ENCODE measurements around the gene ZNF446. TPM values are rescaled to one million over a fixed set of nuclear protein-coding genes. Genes with fewer than 3 reads are reported as not detected.

ZNF446 gene
- total and polyA plus RNA-seq, 9 of the 15 experiments (the other 6 are each of a cell fraction or from before 2014, with no cell fraction given): 0.07 to 4.8 (median 1.2) TPM

DNA sequence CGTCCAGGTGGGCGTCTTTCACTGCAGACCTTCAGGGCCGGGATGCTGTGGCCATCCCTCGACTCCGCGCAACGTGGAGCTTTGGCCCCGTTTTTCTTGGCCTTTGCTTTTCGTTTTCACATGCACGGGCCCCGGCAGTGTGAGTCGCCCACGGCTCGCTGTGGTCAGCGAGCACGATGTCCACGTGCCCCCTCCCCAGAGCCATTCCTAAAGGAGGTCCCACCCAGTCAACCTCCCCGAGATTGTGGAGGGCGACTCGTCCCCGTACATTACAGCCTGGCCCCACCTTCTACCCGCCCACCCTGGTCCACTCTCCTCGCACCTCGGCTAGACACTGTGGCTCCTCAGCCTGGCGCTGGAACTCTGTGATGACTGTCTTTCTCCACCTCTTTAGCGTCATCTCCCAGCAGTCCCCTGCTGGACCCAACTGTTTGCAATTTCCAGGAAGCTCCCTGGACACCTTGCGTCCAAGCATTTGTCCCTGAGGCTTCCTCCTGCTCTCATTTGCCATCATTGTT lies 405 bp downstream of the ZNF446 start (continued):
- TF ChIP-seq, protein P1, sequence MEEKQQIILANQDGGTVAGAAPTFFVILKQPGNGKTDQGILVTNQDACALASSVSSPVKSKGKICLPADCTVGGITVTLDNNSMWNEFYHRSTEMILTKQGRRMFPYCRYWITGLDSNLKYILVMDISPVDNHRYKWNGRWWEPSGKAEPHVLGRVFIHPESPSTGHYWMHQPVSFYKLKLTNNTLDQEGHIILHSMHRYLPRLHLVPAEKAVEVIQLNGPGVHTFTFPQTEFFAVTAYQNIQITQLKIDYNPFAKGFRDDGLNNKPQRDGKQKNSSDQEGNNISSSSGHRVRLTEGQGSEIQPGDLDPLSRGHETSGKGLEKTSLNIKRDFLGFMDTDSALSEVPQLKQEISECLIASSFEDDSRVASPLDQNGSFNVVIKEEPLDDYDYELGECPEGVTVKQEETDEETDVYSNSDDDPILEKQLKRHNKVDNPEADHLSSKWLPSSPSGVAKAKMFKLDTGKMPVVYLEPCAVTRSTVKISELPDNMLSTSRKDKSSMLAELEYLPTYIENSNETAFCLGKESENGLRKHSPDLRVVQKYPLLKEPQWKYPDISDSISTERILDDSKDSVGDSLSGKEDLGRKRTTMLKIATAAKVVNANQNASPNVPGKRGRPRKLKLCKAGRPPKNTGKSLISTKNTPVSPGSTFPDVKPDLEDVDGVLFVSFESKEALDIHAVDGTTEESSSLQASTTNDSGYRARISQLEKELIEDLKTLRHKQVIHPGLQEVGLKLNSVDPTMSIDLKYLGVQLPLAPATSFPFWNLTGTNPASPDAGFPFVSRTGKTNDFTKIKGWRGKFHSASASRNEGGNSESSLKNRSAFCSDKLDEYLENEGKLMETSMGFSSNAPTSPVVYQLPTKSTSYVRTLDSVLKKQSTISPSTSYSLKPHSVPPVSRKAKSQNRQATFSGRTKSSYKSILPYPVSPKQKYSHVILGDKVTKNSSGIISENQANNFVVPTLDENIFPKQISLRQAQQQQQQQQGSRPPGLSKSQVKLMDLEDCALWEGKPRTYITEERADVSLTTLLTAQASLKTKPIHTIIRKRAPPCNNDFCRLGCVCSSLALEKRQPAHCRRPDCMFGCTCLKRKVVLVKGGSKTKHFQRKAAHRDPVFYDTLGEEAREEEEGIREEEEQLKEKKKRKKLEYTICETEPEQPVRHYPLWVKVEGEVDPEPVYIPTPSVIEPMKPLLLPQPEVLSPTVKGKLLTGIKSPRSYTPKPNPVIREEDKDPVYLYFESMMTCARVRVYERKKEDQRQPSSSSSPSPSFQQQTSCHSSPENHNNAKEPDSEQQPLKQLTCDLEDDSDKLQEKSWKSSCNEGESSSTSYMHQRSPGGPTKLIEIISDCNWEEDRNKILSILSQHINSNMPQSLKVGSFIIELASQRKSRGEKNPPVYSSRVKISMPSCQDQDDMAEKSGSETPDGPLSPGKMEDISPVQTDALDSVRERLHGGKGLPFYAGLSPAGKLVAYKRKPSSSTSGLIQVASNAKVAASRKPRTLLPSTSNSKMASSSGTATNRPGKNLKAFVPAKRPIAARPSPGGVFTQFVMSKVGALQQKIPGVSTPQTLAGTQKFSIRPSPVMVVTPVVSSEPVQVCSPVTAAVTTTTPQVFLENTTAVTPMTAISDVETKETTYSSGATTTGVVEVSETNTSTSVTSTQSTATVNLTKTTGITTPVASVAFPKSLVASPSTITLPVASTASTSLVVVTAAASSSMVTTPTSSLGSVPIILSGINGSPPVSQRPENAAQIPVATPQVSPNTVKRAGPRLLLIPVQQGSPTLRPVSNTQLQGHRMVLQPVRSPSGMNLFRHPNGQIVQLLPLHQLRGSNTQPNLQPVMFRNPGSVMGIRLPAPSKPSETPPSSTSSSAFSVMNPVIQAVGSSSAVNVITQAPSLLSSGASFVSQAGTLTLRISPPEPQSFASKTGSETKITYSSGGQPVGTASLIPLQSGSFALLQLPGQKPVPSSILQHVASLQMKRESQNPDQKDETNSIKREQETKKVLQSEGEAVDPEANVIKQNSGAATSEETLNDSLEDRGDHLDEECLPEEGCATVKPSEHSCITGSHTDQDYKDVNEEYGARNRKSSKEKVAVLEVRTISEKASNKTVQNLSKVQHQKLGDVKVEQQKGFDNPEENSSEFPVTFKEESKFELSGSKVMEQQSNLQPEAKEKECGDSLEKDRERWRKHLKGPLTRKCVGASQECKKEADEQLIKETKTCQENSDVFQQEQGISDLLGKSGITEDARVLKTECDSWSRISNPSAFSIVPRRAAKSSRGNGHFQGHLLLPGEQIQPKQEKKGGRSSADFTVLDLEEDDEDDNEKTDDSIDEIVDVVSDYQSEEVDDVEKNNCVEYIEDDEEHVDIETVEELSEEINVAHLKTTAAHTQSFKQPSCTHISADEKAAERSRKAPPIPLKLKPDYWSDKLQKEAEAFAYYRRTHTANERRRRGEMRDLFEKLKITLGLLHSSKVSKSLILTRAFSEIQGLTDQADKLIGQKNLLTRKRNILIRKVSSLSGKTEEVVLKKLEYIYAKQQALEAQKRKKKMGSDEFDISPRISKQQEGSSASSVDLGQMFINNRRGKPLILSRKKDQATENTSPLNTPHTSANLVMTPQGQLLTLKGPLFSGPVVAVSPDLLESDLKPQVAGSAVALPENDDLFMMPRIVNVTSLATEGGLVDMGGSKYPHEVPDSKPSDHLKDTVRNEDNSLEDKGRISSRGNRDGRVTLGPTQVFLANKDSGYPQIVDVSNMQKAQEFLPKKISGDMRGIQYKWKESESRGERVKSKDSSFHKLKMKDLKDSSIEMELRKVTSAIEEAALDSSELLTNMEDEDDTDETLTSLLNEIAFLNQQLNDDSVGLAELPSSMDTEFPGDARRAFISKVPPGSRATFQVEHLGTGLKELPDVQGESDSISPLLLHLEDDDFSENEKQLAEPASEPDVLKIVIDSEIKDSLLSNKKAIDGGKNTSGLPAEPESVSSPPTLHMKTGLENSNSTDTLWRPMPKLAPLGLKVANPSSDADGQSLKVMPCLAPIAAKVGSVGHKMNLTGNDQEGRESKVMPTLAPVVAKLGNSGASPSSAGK (IDR thresholded peaks at IDR 0.05): peak; percentile 83
- TF ChIP-seq ZNF431 (CRISPR knock-in tag; IDR thresholded peaks at IDR 0.05) (0 out of 2 replicates have a peak, but pooled peaks have one; percentile 13), NR2F6 (CRISPR knock-in tag; IDR thresholded peaks at IDR 0.05) (0 out of 2 replicates have a peak, but pooled peaks have one; percentile 20), U2AF2 (optimal IDR thresholded peaks at IDR 0.05; ENCODE audit: low read depth, low read length) (no peak), STAT5B (CRISPR knock-in tag; IDR thresholded peaks at IDR 0.05) (no peak), SP1 (CRISPR knock-in tag; IDR thresholded peaks at IDR 0.05) (no peak), EP300 (IDR thresholded peaks at IDR 0.05; ENCODE audit: low read length) (no peak), KAT8 (IDR thresholded peaks at IDR 0.05; ENCODE audit: low read depth) (no peak), NFRKB (IDR thresholded peaks at IDR 0.05; ENCODE audit: low read depth) (0 out of 2 replicates have a peak, but pooled peaks have one; percentile 29), HNRNPUL1 (IDR thresholded peaks at IDR 0.05; ENCODE audit: low read length) (no peak)
- TF ChIP-seq, protein P2, sequence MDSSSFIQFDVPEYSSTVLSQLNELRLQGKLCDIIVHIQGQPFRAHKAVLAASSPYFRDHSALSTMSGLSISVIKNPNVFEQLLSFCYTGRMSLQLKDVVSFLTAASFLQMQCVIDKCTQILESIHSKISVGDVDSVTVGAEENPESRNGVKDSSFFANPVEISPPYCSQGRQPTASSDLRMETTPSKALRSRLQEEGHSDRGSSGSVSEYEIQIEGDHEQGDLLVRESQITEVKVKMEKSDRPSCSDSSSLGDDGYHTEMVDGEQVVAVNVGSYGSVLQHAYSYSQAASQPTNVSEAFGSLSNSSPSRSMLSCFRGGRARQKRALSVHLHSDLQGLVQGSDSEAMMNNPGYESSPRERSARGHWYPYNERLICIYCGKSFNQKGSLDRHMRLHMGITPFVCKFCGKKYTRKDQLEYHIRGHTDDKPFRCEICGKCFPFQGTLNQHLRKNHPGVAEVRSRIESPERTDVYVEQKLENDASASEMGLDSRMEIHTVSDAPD (CRISPR knock-in tag; IDR thresholded peaks at IDR 0.05): no peak
- TF ChIP-seq, protein P3, sequence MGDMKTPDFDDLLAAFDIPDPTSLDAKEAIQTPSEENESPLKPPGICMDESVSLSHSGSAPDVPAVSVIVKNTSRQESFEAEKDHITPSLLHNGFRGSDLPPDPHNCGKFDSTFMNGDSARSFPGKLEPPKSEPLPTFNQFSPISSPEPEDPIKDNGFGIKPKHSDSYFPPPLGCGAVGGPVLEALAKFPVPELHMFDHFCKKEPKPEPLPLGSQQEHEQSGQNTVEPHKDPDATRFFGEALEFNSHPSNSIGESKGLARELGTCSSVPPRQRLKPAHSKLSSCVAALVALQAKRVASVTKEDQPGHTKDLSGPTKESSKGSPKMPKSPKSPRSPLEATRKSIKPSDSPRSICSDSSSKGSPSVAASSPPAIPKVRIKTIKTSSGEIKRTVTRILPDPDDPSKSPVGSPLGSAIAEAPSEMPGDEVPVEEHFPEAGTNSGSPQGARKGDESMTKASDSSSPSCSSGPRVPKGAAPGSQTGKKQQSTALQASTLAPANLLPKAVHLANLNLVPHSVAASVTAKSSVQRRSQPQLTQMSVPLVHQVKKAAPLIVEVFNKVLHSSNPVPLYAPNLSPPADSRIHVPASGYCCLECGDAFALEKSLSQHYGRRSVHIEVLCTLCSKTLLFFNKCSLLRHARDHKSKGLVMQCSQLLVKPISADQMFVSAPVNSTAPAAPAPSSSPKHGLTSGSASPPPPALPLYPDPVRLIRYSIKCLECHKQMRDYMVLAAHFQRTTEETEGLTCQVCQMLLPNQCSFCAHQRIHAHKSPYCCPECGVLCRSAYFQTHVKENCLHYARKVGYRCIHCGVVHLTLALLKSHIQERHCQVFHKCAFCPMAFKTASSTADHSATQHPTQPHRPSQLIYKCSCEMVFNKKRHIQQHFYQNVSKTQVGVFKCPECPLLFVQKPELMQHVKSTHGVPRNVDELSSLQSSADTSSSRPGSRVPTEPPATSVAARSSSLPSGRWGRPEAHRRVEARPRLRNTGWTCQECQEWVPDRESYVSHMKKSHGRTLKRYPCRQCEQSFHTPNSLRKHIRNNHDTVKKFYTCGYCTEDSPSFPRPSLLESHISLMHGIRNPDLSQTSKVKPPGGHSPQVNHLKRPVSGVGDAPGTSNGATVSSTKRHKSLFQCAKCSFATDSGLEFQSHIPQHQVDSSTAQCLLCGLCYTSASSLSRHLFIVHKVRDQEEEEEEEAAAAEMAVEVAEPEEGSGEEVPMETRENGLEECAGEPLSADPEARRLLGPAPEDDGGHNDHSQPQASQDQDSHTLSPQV (IDR thresholded peaks at IDR 0.05): peak; percentile 60; the same call in 1 of the 2 replicates
